Measurements from ENCODE around the gene CD58. TPM values are rescaled to one million over a fixed set of nuclear protein-coding genes. Genes with fewer than 3 reads are reported as not detected.

The CD58 gene
- total and polyA plus RNA-seq, 9 of the 15 experiments (the other 6 are each of a cell fraction or from before 2014, with no cell fraction given), result 18.1 to 113 (median 37.4) TPM

DNA sequence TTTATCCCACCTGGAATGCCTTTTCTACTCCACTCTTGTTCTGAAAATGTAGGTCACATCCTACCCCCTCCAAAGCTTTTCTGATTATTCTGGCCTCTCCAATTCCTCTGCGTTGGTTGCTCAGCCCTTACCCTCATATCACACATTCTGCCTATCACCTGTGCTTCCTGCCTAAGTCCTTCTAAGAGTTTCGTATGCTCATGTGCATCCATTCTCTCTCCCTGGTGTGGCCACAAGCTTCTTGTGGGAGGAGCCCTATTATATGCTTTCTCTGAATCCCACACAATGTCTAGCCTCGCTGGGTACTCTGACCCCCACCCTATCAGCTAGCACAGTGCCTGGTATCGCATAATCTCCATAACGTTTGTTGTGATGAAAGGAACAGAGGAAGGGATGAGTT is 54.2 kb downstream of the CD58 start (continued):
- TF ChIP-seq, protein P1, sequence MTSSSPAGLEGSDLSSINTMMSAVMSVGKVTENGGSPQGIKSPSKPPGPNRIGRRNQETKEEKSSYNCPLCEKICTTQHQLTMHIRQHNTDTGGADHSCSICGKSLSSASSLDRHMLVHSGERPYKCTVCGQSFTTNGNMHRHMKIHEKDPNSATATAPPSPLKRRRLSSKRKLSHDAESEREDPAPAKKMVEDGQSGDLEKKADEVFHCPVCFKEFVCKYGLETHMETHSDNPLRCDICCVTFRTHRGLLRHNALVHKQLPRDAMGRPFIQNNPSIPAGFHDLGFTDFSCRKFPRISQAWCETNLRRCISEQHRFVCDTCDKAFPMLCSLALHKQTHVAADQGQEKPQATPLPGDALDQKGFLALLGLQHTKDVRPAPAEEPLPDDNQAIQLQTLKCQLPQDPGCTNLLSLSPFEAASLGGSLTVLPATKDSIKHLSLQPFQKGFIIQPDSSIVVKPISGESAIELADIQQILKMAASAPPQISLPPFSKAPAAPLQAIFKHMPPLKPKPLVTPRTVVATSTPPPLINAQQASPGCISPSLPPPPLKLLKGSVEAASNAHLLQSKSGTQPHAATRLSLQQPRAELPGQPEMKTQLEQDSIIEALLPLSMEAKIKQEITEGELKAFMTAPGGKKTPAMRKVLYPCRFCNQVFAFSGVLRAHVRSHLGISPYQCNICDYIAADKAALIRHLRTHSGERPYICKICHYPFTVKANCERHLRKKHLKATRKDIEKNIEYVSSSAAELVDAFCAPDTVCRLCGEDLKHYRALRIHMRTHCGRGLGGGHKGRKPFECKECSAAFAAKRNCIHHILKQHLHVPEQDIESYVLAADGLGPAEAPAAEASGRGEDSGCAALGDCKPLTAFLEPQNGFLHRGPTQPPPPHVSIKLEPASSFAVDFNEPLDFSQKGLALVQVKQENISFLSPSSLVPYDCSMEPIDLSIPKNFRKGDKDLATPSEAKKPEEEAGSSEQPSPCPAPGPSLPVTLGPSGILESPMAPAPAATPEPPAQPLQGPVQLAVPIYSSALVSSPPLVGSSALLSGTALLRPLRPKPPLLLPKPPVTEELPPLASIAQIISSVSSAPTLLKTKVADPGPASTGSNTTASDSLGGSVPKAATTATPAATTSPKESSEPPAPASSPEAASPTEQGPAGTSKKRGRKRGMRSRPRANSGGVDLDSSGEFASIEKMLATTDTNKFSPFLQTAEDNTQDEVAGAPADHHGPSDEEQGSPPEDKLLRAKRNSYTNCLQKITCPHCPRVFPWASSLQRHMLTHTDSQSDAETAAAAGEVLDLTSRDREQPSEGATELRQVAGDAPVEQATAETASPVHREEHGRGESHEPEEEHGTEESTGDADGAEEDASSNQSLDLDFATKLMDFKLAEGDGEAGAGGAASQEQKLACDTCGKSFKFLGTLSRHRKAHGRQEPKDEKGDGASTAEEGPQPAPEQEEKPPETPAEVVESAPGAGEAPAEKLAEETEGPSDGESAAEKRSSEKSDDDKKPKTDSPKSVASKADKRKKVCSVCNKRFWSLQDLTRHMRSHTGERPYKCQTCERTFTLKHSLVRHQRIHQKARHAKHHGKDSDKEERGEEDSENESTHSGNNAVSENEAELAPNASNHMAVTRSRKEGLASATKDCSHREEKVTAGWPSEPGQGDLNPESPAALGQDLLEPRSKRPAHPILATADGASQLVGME (CRISPR knock-in tag; IDR thresholded peaks at IDR 0.05), result no peak
- TF ChIP-seq NR4A1 (CRISPR knock-in tag; IDR thresholded peaks at IDR 0.05), result no peak
- TF ChIP-seq NR4A1 (tag; IDR thresholded peaks at IDR 0.05), result no peak
- no peak for TF ChIP-seq HDAC3 (IDR thresholded peaks at IDR 0.05; ENCODE audit: borderline replicate concordance, partially characterized antibody)
- TF ChIP-seq MAZ (CRISPR knock-in tag; conservative IDR thresholded peaks at IDR 0.05 in 1 of 2, IDR thresholded peaks at IDR 0.05 in 1 of 2), result no peak
- TF ChIP-seq, protein P2, sequence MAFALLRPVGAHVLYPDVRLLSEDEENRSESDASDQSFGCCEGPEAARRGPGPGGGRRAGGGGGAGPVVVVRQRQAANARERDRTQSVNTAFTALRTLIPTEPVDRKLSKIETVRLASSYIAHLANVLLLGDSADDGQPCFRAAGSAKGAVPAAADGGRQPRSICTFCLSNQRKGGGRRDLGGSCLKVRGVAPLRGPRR (CRISPR knock-in tag; IDR thresholded peaks at IDR 0.05), result no peak
- no peak for TF ChIP-seq RB1 (IDR thresholded peaks at IDR 0.05; ENCODE audit: low read depth)
- TF ChIP-seq, protein P3, sequence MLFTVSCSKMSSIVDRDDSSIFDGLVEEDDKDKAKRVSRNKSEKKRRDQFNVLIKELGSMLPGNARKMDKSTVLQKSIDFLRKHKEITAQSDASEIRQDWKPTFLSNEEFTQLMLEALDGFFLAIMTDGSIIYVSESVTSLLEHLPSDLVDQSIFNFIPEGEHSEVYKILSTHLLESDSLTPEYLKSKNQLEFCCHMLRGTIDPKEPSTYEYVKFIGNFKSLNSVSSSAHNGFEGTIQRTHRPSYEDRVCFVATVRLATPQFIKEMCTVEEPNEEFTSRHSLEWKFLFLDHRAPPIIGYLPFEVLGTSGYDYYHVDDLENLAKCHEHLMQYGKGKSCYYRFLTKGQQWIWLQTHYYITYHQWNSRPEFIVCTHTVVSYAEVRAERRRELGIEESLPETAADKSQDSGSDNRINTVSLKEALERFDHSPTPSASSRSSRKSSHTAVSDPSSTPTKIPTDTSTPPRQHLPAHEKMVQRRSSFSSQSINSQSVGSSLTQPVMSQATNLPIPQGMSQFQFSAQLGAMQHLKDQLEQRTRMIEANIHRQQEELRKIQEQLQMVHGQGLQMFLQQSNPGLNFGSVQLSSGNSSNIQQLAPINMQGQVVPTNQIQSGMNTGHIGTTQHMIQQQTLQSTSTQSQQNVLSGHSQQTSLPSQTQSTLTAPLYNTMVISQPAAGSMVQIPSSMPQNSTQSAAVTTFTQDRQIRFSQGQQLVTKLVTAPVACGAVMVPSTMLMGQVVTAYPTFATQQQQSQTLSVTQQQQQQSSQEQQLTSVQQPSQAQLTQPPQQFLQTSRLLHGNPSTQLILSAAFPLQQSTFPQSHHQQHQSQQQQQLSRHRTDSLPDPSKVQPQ (CRISPR knock-in tag; IDR thresholded peaks at IDR 0.05; ENCODE audit: borderline replicate concordance), result no peak
